ENCODE data around the gene ASPRV1.

GRCh38 chr2:69948032-69948962 is 13.1 kb downstream of the ASPRV1 start:
- TF ChIP-seq, protein P1, sequence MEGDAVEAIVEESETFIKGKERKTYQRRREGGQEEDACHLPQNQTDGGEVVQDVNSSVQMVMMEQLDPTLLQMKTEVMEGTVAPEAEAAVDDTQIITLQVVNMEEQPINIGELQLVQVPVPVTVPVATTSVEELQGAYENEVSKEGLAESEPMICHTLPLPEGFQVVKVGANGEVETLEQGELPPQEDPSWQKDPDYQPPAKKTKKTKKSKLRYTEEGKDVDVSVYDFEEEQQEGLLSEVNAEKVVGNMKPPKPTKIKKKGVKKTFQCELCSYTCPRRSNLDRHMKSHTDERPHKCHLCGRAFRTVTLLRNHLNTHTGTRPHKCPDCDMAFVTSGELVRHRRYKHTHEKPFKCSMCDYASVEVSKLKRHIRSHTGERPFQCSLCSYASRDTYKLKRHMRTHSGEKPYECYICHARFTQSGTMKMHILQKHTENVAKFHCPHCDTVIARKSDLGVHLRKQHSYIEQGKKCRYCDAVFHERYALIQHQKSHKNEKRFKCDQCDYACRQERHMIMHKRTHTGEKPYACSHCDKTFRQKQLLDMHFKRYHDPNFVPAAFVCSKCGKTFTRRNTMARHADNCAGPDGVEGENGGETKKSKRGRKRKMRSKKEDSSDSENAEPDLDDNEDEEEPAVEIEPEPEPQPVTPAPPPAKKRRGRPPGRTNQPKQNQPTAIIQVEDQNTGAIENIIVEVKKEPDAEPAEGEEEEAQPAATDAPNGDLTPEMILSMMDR (conservative IDR thresholded peaks at IDR 0.05): no peak
- no peak for TF ChIP-seq ZFX (IDR thresholded peaks at IDR 0.05)

Measured in C4-2B (cell line).